GM23338 (cell line): ENCODE results near the gene ARAP1. TPM values are rescaled to one million over a fixed set of nuclear protein-coding genes. Genes with fewer than 3 reads are reported as not detected.

Experiments
- ATAC-seq: fragments of 200-7000 bp; cut with Tn5 transposase; 3 replicates; pipeline ENCODE4 v1.9.1; 2020
- DNase-seq: peaks from one replicate; pipeline ENCODE4 v3.0.0-alpha.2; 2015; ENCODE audit warnings: low spot score
- H2AFZ ChIP-seq: fragments of 200-600 bp; sonication (generic); 2 replicates; pipeline ENCODE4 v1.8.0; 2016; ENCODE audit warnings: antibody characterized with exemption, mild to moderate bottlenecking, moderate library complexity
- H3F3A ChIP-seq: fragments of 200-600 bp; sonication (generic); replicated peaks from 2 replicates; pipeline ENCODE4 v1.8.0; 2017; ENCODE audit warnings: antibody characterized with exemption, mixed run types, low read depth
- H3K27ac ChIP-seq: fragments of 200-600 bp; sonication (generic); 2 replicates; pipeline ENCODE4 v1.6.1; 2016; ENCODE audit warnings: low read depth
- H3K27me3 ChIP-seq: fragments of 200-600 bp; sonication (generic); 2 replicates; pipeline ENCODE4 v1.8.0; 2016; ENCODE audit warnings: mild to moderate bottlenecking, mixed run types, moderate library complexity; ENCODE audit not compliant: insufficient read depth
- H3K36me3 ChIP-seq: fragments of 200-600 bp; sonication (generic); 2 replicates; pipeline ENCODE4 v1.8.0; 2016; ENCODE audit warnings: mild to moderate bottlenecking; ENCODE audit not compliant: insufficient read depth
- H3K4me1 ChIP-seq: fragments of 200-600 bp; sonication (generic); 2 replicates; pipeline ENCODE4 v1.8.0; 2016; ENCODE audit warnings: mild to moderate bottlenecking, moderate library complexity; ENCODE audit not compliant: insufficient read depth
- H3K4me2 ChIP-seq: fragments of 200-600 bp; sonication (generic); 2 replicates; pipeline ENCODE4 v1.7.1; 2017; ENCODE audit warnings: mixed run types
- H3K4me3 ChIP-seq: fragments of 200-600 bp; sonication (generic); 2 replicates; pipeline ENCODE4 v1.6.1; 2016; ENCODE audit warnings: mixed run types
- H3K79me2 ChIP-seq: fragments of 200-600 bp; sonication (generic); replicated peaks from 2 replicates; pipeline ENCODE4 v1.8.0; 2017; ENCODE audit warnings: mild to moderate bottlenecking; ENCODE audit not compliant: insufficient read depth
- H3K9me2 ChIP-seq: fragments of 200-600 bp; sonication (generic); 2 replicates; pipeline ENCODE4 v1.8.0; 2017; ENCODE audit not compliant: insufficient read depth
- H4K20me1 ChIP-seq: fragments of 200-600 bp; sonication (generic); replicated peaks from 2 replicates; pipeline ENCODE4 v1.8.0; 2017; ENCODE audit warnings: mild to moderate bottlenecking; ENCODE audit not compliant: insufficient read depth
- H3K27ac Mint-ChIP-seq: 2 replicates; pipeline ENCODE4 v1.8.0; 2020; ENCODE audit warnings: inconsistent platforms, mild to moderate bottlenecking, moderate library complexity, mixed read lengths
- H3K27me3 Mint-ChIP-seq: 3 replicates; pipeline ENCODE4 v1.8.0; 2022; ENCODE audit warnings: low read depth, mild to moderate bottlenecking, moderate library complexity, mixed read lengths, inconsistent platforms; ENCODE audit not compliant: insufficient read depth, poor library complexity
- H3K36me3 Mint-ChIP-seq: 3 replicates; pipeline ENCODE4 v1.8.0; 2021; ENCODE audit warnings: low read depth, mild to moderate bottlenecking, inconsistent platforms, moderate library complexity, mixed read lengths
- H3K4me1 Mint-ChIP-seq: 3 replicates; pipeline ENCODE4 v1.8.0; 2020; ENCODE audit warnings: mild to moderate bottlenecking, inconsistent platforms, mixed read lengths
- H3K4me3 Mint-ChIP-seq: 3 replicates; pipeline ENCODE4 v1.8.0; 2021; ENCODE audit warnings: moderate library complexity, mild to moderate bottlenecking, inconsistent platforms, mixed read lengths
- H3K9me3 Mint-ChIP-seq: 3 replicates; pipeline ENCODE4 v1.8.0; 2020; ENCODE audit warnings: moderate library complexity, mild to moderate bottlenecking, inconsistent platforms, mixed read lengths
- CTCF ChIP-seq, 2 experiments: fragments of 200-600 bp in 1 of 2; sonication (generic) in 1 of 2; conservative IDR thresholded peaks; 2 replicates each; pipeline versions ENCODE4 v1.5.1 to v1.6.1; 2016 to 2017; ENCODE audit warnings: antibody characterized with exemption in 2 of 2, low read depth in 2 of 2, mild to moderate bottlenecking in 2 of 2, moderate library complexity in 1 of 2
- EZH2 ChIP-seq: fragments of 200-600 bp; sonication (generic); IDR thresholded peaks from one replicate; pipeline ENCODE4 v1.8.0; 2017; ENCODE audit warnings: antibody characterized with exemption, mild to moderate bottlenecking, low read depth; ENCODE audit not compliant: unreplicated experiment
- JUNB ChIP-seq: IDR thresholded peaks from one replicate; pipeline ENCODE4 v1.6.1; 2016; ENCODE audit warnings: antibody characterized with exemption; ENCODE audit not compliant: unreplicated experiment
- NANOG ChIP-seq: IDR thresholded peaks from 2 replicates; pipeline ENCODE4 v1.6.1; 2016; ENCODE audit warnings: antibody characterized with exemption, borderline replicate concordance
- POLR2AphosphoS5 ChIP-seq: IDR thresholded peaks from 2 replicates; pipeline ENCODE4 v1.6.1; 2016; ENCODE audit warnings: antibody characterized with exemption, low read depth
- STAT1 ChIP-seq: IDR thresholded peaks from one replicate; pipeline ENCODE4 v1.6.1; 2016; ENCODE audit warnings: antibody characterized with exemption; ENCODE audit not compliant: unreplicated experiment
- ZNF331 ChIP-seq: fragments of 250-450 bp; sonication (Bioruptor Pico); IDR thresholded peaks from 2 replicates; pipeline ENCODE4 v1.5.0; 2020; ENCODE audit warnings: low read depth, mild to moderate bottlenecking, moderate library complexity
- ZNF462 ChIP-seq: fragments of 250-450 bp; sonication (Bioruptor Pico); IDR thresholded peaks from 2 replicates; pipeline ENCODE4 v1.5.0; 2020; ENCODE audit warnings: mild to moderate bottlenecking, moderate library complexity
- polyA plus RNA-seq: library from polyadenylated mRNA; unstranded; fragments of >200 nt; fragmentation: Nextera tagmentation; extraction: Ambion mirVana; gene quantifications from 2 replicates; pipeline ENCODE4 v1.2.1, GENCODE V29; 2016
- total RNA-seq: library from RNA; depleted of rRNA; stranded (reverse); fragments of >200 nt; shearing (Covaris generic); gene quantifications from 2 replicates; pipeline ENCODE4 v1.2.3, GENCODE V29; 2014
- TF ChIP-seq, protein P1 (sequence below): IDR thresholded peaks from one replicate; pipeline ENCODE4 v1.6.1; 2018; ENCODE audit warnings: antibody characterized with exemption; ENCODE audit not compliant: unreplicated experiment

The ARAP1 gene
- total and polyA plus RNA-seq, 2 experiments from 2014 or later = 24.5 to 116 TPM

GRCh38 chr11:72639502-72640375 is 112.5 kb downstream of the ARAP1 start:
- no peak overlapping the region for H2AFZ ChIP-seq
- peaks cover 24% of the 10 kb centered on the region for H3K4me1 ChIP-seq
- H3K4me3 Mint-ChIP-seq = no peak overlapping the region
- H3K27me3 Mint-ChIP-seq = peaks cover 19% of the 10 kb centered on the region
- ATAC-seq = no peak
- H3K36me3 ChIP-seq = no peaks in the 10 kb centered on the region
- H3K27me3 ChIP-seq = peaks cover 44% of the 10 kb centered on the region
- TF ChIP-seq NANOG (no peak), STAT1 (no peak)
- H3K36me3 Mint-ChIP-seq = no peaks in the 10 kb centered on the region
- no peaks in the 10 kb centered on the region for H3F3A ChIP-seq
- H3K4me2 ChIP-seq = no peak overlapping the region
- H4K20me1 ChIP-seq = no peaks in the 10 kb centered on the region; the same call in 1 of the 2 replicates
- H3K27ac Mint-ChIP-seq = no peak overlapping the region
- H3K79me2 ChIP-seq = no peaks in the 10 kb centered on the region
- no peak overlapping the region for H3K27ac ChIP-seq
- no peaks in the 10 kb centered on the region for H3K9me2 ChIP-seq
- DNase-seq = no peak
- H3K4me1 Mint-ChIP-seq = peaks cover 31% of the 10 kb centered on the region
- H3K4me3 ChIP-seq = no peak overlapping the region
- H3K9me3 Mint-ChIP-seq = no peaks in the 10 kb centered on the region

DNA sequence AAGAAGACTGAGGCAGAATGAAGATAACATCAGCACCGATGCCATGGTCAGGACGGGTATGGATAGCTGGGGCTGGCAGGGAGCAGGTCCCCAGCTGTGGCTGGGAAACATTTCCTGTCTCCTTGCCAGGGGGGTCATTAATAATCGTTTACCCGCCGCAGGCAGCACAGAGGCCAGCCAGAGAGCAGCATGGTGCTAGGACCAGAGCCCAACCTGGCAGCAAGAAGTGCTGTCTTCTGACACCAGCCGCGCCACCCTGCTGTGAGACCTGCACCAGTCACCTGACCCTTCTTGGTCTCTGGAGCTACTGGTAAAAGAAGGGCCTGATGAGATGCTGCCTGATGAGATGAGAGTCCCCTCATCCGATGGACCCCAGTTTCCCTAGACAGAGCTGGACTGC is 114.3 kb downstream of the ARAP1 start:
- no peak for ATAC-seq
- H3K4me3 Mint-ChIP-seq = no peak overlapping the region
- no peak for TF ChIP-seq ZNF462
- no peak for TF ChIP-seq JUNB
- TF ChIP-seq, protein P1, sequence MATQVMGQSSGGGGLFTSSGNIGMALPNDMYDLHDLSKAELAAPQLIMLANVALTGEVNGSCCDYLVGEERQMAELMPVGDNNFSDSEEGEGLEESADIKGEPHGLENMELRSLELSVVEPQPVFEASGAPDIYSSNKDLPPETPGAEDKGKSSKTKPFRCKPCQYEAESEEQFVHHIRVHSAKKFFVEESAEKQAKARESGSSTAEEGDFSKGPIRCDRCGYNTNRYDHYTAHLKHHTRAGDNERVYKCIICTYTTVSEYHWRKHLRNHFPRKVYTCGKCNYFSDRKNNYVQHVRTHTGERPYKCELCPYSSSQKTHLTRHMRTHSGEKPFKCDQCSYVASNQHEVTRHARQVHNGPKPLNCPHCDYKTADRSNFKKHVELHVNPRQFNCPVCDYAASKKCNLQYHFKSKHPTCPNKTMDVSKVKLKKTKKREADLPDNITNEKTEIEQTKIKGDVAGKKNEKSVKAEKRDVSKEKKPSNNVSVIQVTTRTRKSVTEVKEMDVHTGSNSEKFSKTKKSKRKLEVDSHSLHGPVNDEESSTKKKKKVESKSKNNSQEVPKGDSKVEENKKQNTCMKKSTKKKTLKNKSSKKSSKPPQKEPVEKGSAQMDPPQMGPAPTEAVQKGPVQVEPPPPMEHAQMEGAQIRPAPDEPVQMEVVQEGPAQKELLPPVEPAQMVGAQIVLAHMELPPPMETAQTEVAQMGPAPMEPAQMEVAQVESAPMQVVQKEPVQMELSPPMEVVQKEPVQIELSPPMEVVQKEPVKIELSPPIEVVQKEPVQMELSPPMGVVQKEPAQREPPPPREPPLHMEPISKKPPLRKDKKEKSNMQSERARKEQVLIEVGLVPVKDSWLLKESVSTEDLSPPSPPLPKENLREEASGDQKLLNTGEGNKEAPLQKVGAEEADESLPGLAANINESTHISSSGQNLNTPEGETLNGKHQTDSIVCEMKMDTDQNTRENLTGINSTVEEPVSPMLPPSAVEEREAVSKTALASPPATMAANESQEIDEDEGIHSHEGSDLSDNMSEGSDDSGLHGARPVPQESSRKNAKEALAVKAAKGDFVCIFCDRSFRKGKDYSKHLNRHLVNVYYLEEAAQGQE = no peak
- no peak for TF ChIP-seq POLR2AphosphoS5
- no peak for TF ChIP-seq STAT1
- TF ChIP-seq ZNF331 (CRISPR knock-in tag) = no peak
- TF ChIP-seq CTCF (conservative IDR thresholded peaks at IDR 0.05; ENCODE audit: low read depth in 2 of 2) = no peak
- TF ChIP-seq EZH2 = no peak

More for the DNA sequence above, 114.3 kb downstream of the ARAP1 start:
- no peaks in the 10 kb centered on the region for H3K9me2 ChIP-seq
- H3K79me2 ChIP-seq = no peaks in the 10 kb centered on the region
- no peaks in the 10 kb centered on the region for H3K36me3 ChIP-seq
- Mint-ChIP-seq H3K36me3 (no peaks in the 10 kb centered on the region), H3K4me1 (peaks cover 36% of the 10 kb centered on the region), H3K9me3 (no peaks in the 10 kb centered on the region), H3K27me3 (peaks cover 13% of the 10 kb centered on the region), H3K27ac (no peak overlapping the region)
- H3K4me3 ChIP-seq = no peak overlapping the region
- no peaks in the 10 kb centered on the region; the same call in 1 of the 2 replicates for H4K20me1 ChIP-seq
- peaks cover 24% of the 10 kb centered on the region for H3K4me1 ChIP-seq
- no peak overlapping the region for H3K4me2 ChIP-seq
- no peak for DNase-seq
- H3K27me3 ChIP-seq = peaks cover 38% of the 10 kb centered on the region
- H3K27ac ChIP-seq = no peak overlapping the region
- H2AFZ ChIP-seq = no peak overlapping the region
- H3F3A ChIP-seq = no peaks in the 10 kb centered on the region
